ENCODE measurements around the gene CTSA. TPM values are rescaled to one million over a fixed set of nuclear protein-coding genes. Genes with fewer than 3 reads are reported as not detected.

The CTSA gene
- total and polyA plus RNA-seq, 2 of the 4 experiments (the other 2 are of a cell fraction) = 19.0 to 312 TPM

- no peaks in the 10 kb centered on the region for H3K27me3 ChIP-seq (ENCODE audit: control insufficient read depth, insufficient read depth, low read length)
- H3K79me1 ChIP-seq (ENCODE audit: low read depth in 1 of 2, low read length in 2 of 2) = no peaks in the 10 kb centered on the region
- peak overlapping the region; percentile 80 for H3K18ac ChIP-seq (ENCODE audit: low read depth, low read length)
- no peaks in the 10 kb centered on the region for H3K9me3 ChIP-seq (ENCODE audit: control insufficient read depth, insufficient read depth, low read length)
- H4K5ac ChIP-seq (ENCODE audit: low read depth, low read length) = peak overlapping the region; percentile 98
- peak overlapping the region; percentile 62 to 71 for H4K8ac ChIP-seq (ENCODE audit: low read depth in 2 of 2, low read length in 2 of 2)
- no peaks in the 10 kb centered on the region for H3K36me3 ChIP-seq (ENCODE audit: control insufficient read depth, insufficient read depth, low read length)
- peak overlapping the region; percentile 55; the same call in 1 of the 2 replicates for H3K9ac ChIP-seq (ENCODE audit: low read depth, low read length)
- H3K4me3 ChIP-seq (ENCODE audit: insufficient read depth, low read depth, low read length) = no peak overlapping the region
- 7% methylated on average over 3 of the region's 11 CpGs; no CpG with 5 or more reads in 1 of the 2 experiments for WGBS, 2 experiments (ENCODE audit: extremely low coverage in 2 of 2, insufficient read length in 1 of 2)
- H3K9me1 ChIP-seq (ENCODE audit: insufficient read depth, low read length) = no peaks in the 10 kb centered on the region; the same call in 1 of the 2 replicates
- peak overlapping the region; percentile 95 for H2AK5ac ChIP-seq (ENCODE audit: low read depth, low read length)
- H2BK120ac ChIP-seq (ENCODE audit: low read depth, low read length) = peak overlapping the region; percentile 71
- intact Hi-C loops (cut with micrococcal nuclease) = no loop called here
- H3K27ac ChIP-seq (ENCODE audit: insufficient read depth, low read length) = peak overlapping the region; percentile 89; the same call in 1 of the 2 replicates
- dilution Hi-C loops (cut with HindIII; ENCODE audit: low sequenced_read_pairs, unreplicated experiment) = no loop called here
- H2AFZ ChIP-seq (replicated peaks; ENCODE audit: low read length, poor library complexity) = peak overlapping the region; percentile 81
- peak; percentile 94 for DNase-seq
- in situ Hi-C loops (cut with MboI; ENCODE audit: low sequenced_read_pairs) = loop anchor here (25.0 kb wide), 1 partner anchor 582 kb away; the partner anchor contains the start of gene SDC4
- H2BK5ac ChIP-seq (ENCODE audit: low read depth, low read length, poor library complexity, severe bottlenecking) = peak overlapping the region; percentile 78
- H3K23ac ChIP-seq (ENCODE audit: low read depth, low read length) = peak overlapping the region; percentile 49; the same call in 1 of the 2 replicates
- ChIA-PET CTCF (interaction anchor here (0.6 to 1.0 kb wide), 2 partner anchors 28 to 941 kb away, joined by 4 to 5 read pairs; partner anchors contain the start of gene CTSA), POLR2A (ENCODE audit: unreplicated experiment) (interaction anchor here (0.7 kb wide), 1 partner anchor 15 kb away, joined by 3 read pairs; no protein-coding TSS in a partner anchor)
- TF ChIP-seq FOS (IDR thresholded peaks at IDR 0.05; ENCODE audit: low read depth, low read length) (no peak), POLR2A (IDR thresholded peaks at IDR 0.05; ENCODE audit: low read depth, low read length) (no peak), SMC3 (IDR thresholded peaks at IDR 0.05; ENCODE audit: low read depth, low read length) (no peak), ELK1 (IDR thresholded peaks at IDR 0.05; ENCODE audit: borderline replicate concordance, low read depth, low read length) (no peak), NFE2L2 (IDR thresholded peaks at IDR 0.05; ENCODE audit: low read depth, low read length) (peak; percentile 33; the same call in 1 of the 2 replicates), MAFK (IDR thresholded peaks at IDR 0.05; ENCODE audit: low read depth, low read length) (no peak), MAZ (IDR thresholded peaks at IDR 0.05; ENCODE audit: borderline replicate concordance, low read depth, low read length) (peak; percentile 97; the same call in 1 of the 2 replicates), RFX5 (IDR thresholded peaks at IDR 0.05; ENCODE audit: low read depth, low read length) (no peak), MXI1 (IDR thresholded peaks at IDR 0.05; ENCODE audit: borderline replicate concordance, low read depth, low read length) (no peak), CEBPB (IDR thresholded peaks at IDR 0.05; ENCODE audit: low read depth, low read length) (no peak), RCOR1 (IDR thresholded peaks at IDR 0.05; ENCODE audit: insufficient replicate concordance, low read length) (peak; percentile 59)
- TF ChIP-seq, protein P1, sequence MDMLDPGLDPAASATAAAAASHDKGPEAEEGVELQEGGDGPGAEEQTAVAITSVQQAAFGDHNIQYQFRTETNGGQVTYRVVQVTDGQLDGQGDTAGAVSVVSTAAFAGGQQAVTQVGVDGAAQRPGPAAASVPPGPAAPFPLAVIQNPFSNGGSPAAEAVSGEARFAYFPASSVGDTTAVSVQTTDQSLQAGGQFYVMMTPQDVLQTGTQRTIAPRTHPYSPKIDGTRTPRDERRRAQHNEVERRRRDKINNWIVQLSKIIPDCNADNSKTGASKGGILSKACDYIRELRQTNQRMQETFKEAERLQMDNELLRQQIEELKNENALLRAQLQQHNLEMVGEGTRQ (IDR thresholded peaks at IDR 0.05; ENCODE audit: low read depth, low read length) = 0 out of 2 replicates have a peak, but pooled peaks have one; percentile 8
- H2AK9ac ChIP-seq (replicated peaks; ENCODE audit: low read depth, low read length, poor library complexity) = peak overlapping the region; percentile 80
- H3K4me1 ChIP-seq (ENCODE audit: control insufficient read depth, insufficient read depth, low read length) = peaks cover 27% of the 10 kb centered on the region
- H3K4ac ChIP-seq (ENCODE audit: low read depth, low read length) = peak overlapping the region; percentile 74
- H2BK20ac ChIP-seq (ENCODE audit: low read depth, low read length) = peak overlapping the region; percentile 76
- peak overlapping the region; percentile 58; the same call in 1 of the 2 replicates for H3K14ac ChIP-seq (replicated peaks; ENCODE audit: low read depth, low read length)
- ATAC-seq (ENCODE audit: low read depth) = peak; percentile 62
- peak overlapping the region; percentile 53 for H3K4me2 ChIP-seq (ENCODE audit: low read depth, low read length)
- peak overlapping the region; percentile 85; the same call in 1 of the 3 replicates for H2BK15ac ChIP-seq (ENCODE audit: low read depth, low read length)
- H4K91ac ChIP-seq (ENCODE audit: insufficient read depth, low read depth, low read length) = peak overlapping the region; percentile 62
- no peaks in the 10 kb centered on the region for H4K20me1 ChIP-seq (ENCODE audit: insufficient read depth, low read length)
- no TSS peak for BruUV-seq (replicated peaks)
- H3K56ac ChIP-seq (ENCODE audit: extremely low read depth, insufficient read depth, low read length) = no peak overlapping the region
Measured at GRCh38 chr20:45919542-45920399, 28.6 kb downstream of the CTSA start.
